HCT116 (cell line): ENCODE data around the gene IRAK2. TPM values are rescaled to one million over a fixed set of nuclear protein-coding genes. Genes with fewer than 3 reads are reported as not detected.

Experiments
- ATAC-seq: fragments of 200-7000 bp; cut with Tn5 transposase; 2 replicates; pipeline ENCODE4 v1.9.1; 2020; ENCODE audit warnings: mild to moderate bottlenecking, moderate library complexity
- BruUV-seq: library from RNA; stranded (reverse); fragments of 400-500 nt; replicated peaks from 2 replicates; lab custom pipeline; 2021; lab: Mats Ljungman, UMichigan
- CTCF ChIA-PET: fragments of 300-600 bp; sonication (Branson Sonifier 250); formaldehyde crosslinking; loops from one replicate; lab custom pipeline; 2021; ENCODE audit warnings: antibody characterized with exemption; lab: Charles Lee
- POLR2A ChIA-PET: fragments of 300-600, 350-600 bp; sonication (Branson Sonifier 250); formaldehyde crosslinking; loops from one replicate; lab custom pipeline; 2021; ENCODE audit warnings: antibody characterized with exemption; lab: Charles Lee
- RAD21 ChIA-PET, 2 experiments: fragments of 300-600 bp; sonication (Branson Sonifier 250); formaldehyde crosslinking; loops; one replicate each; lab custom pipeline; 2023; ENCODE audit warnings: low total read pairs in 2 of 2; ENCODE audit not compliant: uncharacterized antibody in 2 of 2, unreplicated experiment in 2 of 2, low non-redundant PET in 1 of 2; lab: Charles Lee
- DNase-seq: peaks from one replicate; pipeline ENCODE4 v3.0.0-alpha.2; 2010; ENCODE audit warnings: low read depth, low spot score
- H2AFZ ChIP-seq: fragments of 200-600 bp; shearing (Covaris generic), sonication (generic); 2 replicates; pipeline ENCODE4 v1.6.1; 2017; ENCODE audit warnings: low read depth, mixed run types, mixed read lengths, antibody characterized with exemption, low read length; ENCODE audit not compliant: poor library complexity, severe bottlenecking
- H3K27ac ChIP-seq: 2 replicates; pipeline ENCODE4 v1.5.1; 2012; ENCODE audit warnings: low read depth, low read length
- H3K27me3 ChIP-seq: fragments of 200-600 bp; sonication (generic); 2 replicates; pipeline ENCODE4 v1.6.1; 2016; ENCODE audit warnings: mixed run types, low read length, mixed read lengths; ENCODE audit not compliant: insufficient read depth
- H3K36me3 ChIP-seq, 2 experiments: fragments of 200-500 bp in 1 of 2; fragments of 200-600 bp in 1 of 2; sonication (Bioruptor generic) in 1 of 2; sonication (generic) in 1 of 2; 2 replicates each; pipeline versions ENCODE4 v1.5.1 to v1.6.1; 2014 to 2016; ENCODE audit warnings: low read length in 2 of 2, inconsistent platforms in 1 of 2, mixed read lengths in 1 of 2, mixed run types in 1 of 2; ENCODE audit not compliant: insufficient read depth in 2 of 2, control insufficient read depth in 1 of 2
- H3K4me1 ChIP-seq, 2 experiments: fragments of 200-600 bp in 1 of 2; sonication (generic) in 1 of 2; 2 replicates each; pipeline versions ENCODE4 v1.5.1 to v1.6.1; 2012 to 2017; ENCODE audit warnings: low read length in 2 of 2, inconsistent platforms in 1 of 2, mild to moderate bottlenecking in 1 of 2, mixed read lengths in 1 of 2, mixed run types in 1 of 2, moderate library complexity in 1 of 2; ENCODE audit not compliant: insufficient read depth in 2 of 2, control insufficient read depth in 1 of 2
- H3K4me2 ChIP-seq: fragments of 200-600 bp; sonication (generic); 2 replicates; pipeline ENCODE4 v1.6.1; 2017; ENCODE audit warnings: mixed run types, low read length, mixed read lengths
- H3K4me3 ChIP-seq, 2 experiments: fragments of 200-600 bp in 1 of 2; sonication (generic) in 1 of 2; replicated peaks in 1 of 2; 2 replicates each; pipeline ENCODE4 v1.5.1; 2011 to 2016; ENCODE audit warnings: low read length in 2 of 2, control low read depth in 1 of 2, low read depth in 1 of 2, mild to moderate bottlenecking in 1 of 2, mixed read lengths in 1 of 2, mixed run types in 1 of 2
- H3K79me2 ChIP-seq: fragments of 200-600 bp; sonication (generic); 2 replicates; pipeline ENCODE4 v1.6.1; 2017; ENCODE audit warnings: mild to moderate bottlenecking, mixed run types, low read length, moderate library complexity, mixed read lengths; ENCODE audit not compliant: insufficient read depth
- H3K9ac ChIP-seq: fragments of 200-600 bp; sonication (generic); 2 replicates; pipeline ENCODE4 v1.6.1; 2016; ENCODE audit warnings: low read length, mixed read lengths
- H3K9me2 ChIP-seq: fragments of 200-600 bp; sonication (generic), shearing (Covaris generic); 2 replicates; pipeline ENCODE4 v1.6.1; 2017; ENCODE audit warnings: mixed run types, mild to moderate bottlenecking, moderate library complexity; ENCODE audit not compliant: insufficient read depth
- H3K9me3 ChIP-seq, 2 experiments: fragments of 200-500 bp in 1 of 2; fragments of 200-600 bp in 1 of 2; sonication (Bioruptor generic) in 1 of 2; sonication (generic) in 1 of 2; 2 replicates each; pipeline ENCODE4 v1.6.1; 2014 to 2017; ENCODE audit warnings: low read length in 2 of 2, mixed read lengths in 2 of 2, inconsistent platforms in 1 of 2, low read depth in 1 of 2, mild to moderate bottlenecking in 1 of 2, mixed run types in 1 of 2, moderate library complexity in 1 of 2; ENCODE audit not compliant: control insufficient read depth in 1 of 2, insufficient read depth in 1 of 2
- H4K20me1 ChIP-seq: fragments of 200-600 bp; sonication (generic), shearing (Covaris generic); 2 replicates; pipeline ENCODE4 v1.6.1; 2017; ENCODE audit warnings: mixed run types, mild to moderate bottlenecking, moderate library complexity; ENCODE audit not compliant: insufficient read depth
- ATF3 ChIP-seq: IDR thresholded peaks from 2 replicates; pipeline ENCODE4 v1.6.1; 2012
- ELF1 ChIP-seq: IDR thresholded peaks from 2 replicates; pipeline ENCODE4 v1.6.1; 2012; ENCODE audit warnings: low read depth, borderline replicate concordance
- FOSL1 ChIP-seq: IDR thresholded peaks from 2 replicates; pipeline ENCODE4 v1.6.1; 2012; ENCODE audit warnings: low read depth
- MAX ChIP-seq: IDR thresholded peaks from 2 replicates; pipeline ENCODE4 v1.6.1; 2012
- POLR2AphosphoS5 ChIP-seq: IDR thresholded peaks from 2 replicates; pipeline ENCODE4 v1.6.1; 2011; ENCODE audit warnings: mild to moderate bottlenecking, low read depth, low read length, moderate library complexity
- REST ChIP-seq: IDR thresholded peaks from 2 replicates; pipeline ENCODE4 v1.6.1; 2012; ENCODE audit warnings: low read depth
- SIN3A ChIP-seq: IDR thresholded peaks from 2 replicates; pipeline ENCODE4 v1.6.1; 2012; ENCODE audit warnings: low read depth
- SRF ChIP-seq: IDR thresholded peaks from 2 replicates; pipeline ENCODE4 v1.6.1; 2012; ENCODE audit warnings: low read depth
- TCF7L2 ChIP-seq: IDR thresholded peaks from 2 replicates; pipeline ENCODE4 v1.7.0; 2011; ENCODE audit warnings: borderline replicate concordance, inconsistent platforms; ENCODE audit not compliant: insufficient read depth, insufficient read length; ENCODE audit errors: extremely low read depth
- intact Hi-C: fragments of 100-400 bp; cut with micrococcal nuclease; formaldehyde crosslinking; loops from 2 replicates; pipeline ENCODE4 v1.10.0; 2022
- total RNA-seq: library from RNA; stranded (reverse); gene quantifications from one replicate; pipeline ENCODE4 v1.2.1, GENCODE V29; 2021; ENCODE audit not compliant: unreplicated experiment
- TF ChIP-seq, protein P1 (sequence below), 3 experiments: fragments of 200-600 bp in 1 of 3; sonication (generic) in 1 of 3; IDR thresholded peaks in 2 of 3; conservative IDR thresholded peaks in 1 of 3; 2 replicates each; pipeline ENCODE4 v1.5.1; 2012 to 2017; ENCODE audit warnings: low read depth in 2 of 3, low read length in 2 of 3, antibody characterized with exemption in 1 of 3, borderline replicate concordance in 1 of 3, control low read depth in 1 of 3, mild to moderate bottlenecking in 1 of 3, mixed read lengths in 1 of 3, mixed run types in 1 of 3, moderate library complexity in 1 of 3; ENCODE audit not compliant: insufficient read depth in 1 of 3

The IRAK2 gene
- total RNA-seq, 1 experiment from 2014 or later, result 3.6 TPM

DNA sequence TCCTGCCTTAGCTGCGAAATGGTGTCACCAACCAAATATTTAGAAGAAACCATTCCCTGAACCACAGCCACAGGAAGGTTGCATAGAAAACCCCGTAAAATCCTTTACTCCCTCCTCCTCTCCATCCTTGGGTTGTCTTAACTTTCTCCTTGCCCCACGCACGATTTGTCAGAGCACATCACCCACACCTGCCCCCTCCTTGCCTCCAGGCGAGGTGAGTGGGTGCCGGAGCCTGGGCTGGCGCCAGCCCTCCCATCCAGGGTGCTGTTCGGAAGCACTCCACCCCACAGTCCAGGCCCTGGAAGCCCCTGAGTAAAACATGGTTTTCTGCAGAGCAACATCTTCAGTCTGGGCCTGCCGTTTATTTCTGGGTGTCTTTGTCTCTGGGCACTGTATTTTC is 124.4 kb downstream of the IRAK2 start:
- Histone ChIP-seq H3K9me3 (no peaks in the 10 kb centered on the region), H3K9ac (no peak overlapping the region), H3K4me3 (no peak overlapping the region), H3K79me2 (no peaks in the 10 kb centered on the region), H3K27me3 (no peaks in the 10 kb centered on the region)
- ATAC-seq (no peak), DNase-seq (no peak)
- TF ChIP-seq FOSL1, result no peak
- no peak for TF ChIP-seq TCF7L2
- no peak for TF ChIP-seq REST
- no peak for TF ChIP-seq POLR2AphosphoS5
- TF ChIP-seq, protein P1, sequence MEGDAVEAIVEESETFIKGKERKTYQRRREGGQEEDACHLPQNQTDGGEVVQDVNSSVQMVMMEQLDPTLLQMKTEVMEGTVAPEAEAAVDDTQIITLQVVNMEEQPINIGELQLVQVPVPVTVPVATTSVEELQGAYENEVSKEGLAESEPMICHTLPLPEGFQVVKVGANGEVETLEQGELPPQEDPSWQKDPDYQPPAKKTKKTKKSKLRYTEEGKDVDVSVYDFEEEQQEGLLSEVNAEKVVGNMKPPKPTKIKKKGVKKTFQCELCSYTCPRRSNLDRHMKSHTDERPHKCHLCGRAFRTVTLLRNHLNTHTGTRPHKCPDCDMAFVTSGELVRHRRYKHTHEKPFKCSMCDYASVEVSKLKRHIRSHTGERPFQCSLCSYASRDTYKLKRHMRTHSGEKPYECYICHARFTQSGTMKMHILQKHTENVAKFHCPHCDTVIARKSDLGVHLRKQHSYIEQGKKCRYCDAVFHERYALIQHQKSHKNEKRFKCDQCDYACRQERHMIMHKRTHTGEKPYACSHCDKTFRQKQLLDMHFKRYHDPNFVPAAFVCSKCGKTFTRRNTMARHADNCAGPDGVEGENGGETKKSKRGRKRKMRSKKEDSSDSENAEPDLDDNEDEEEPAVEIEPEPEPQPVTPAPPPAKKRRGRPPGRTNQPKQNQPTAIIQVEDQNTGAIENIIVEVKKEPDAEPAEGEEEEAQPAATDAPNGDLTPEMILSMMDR (IDR thresholded peaks at IDR 0.05 in 2 of 3, conservative IDR thresholded peaks at IDR 0.05 in 1 of 3; ENCODE audit: borderline replicate concordance in 1 of 3, insufficient read depth in 1 of 3, low read depth in 2 of 3, low read length in 2 of 3), result no peak
- TF ChIP-seq SRF, result no peak
- TF ChIP-seq ELF1, result no peak
- TF ChIP-seq MAX, result no peak
- no peak for TF ChIP-seq ATF3
- TF ChIP-seq SIN3A, result no peak
- TF ChIP-seq, all 23 proteins: peak for 0
- CTCF ChIA-PET, result no interaction called here
- no peak overlapping the region for H3K27ac ChIP-seq
- RAD21 ChIA-PET, result no interaction called here
- H2AFZ ChIP-seq, result no peak overlapping the region
- H3K9me2 ChIP-seq, result no peaks in the 10 kb centered on the region
- intact Hi-C loops, result no loop called here
- no peaks in the 10 kb centered on the region for H4K20me1 ChIP-seq
- no TSS peak for BruUV-seq
- H3K36me3 ChIP-seq, result peaks cover 8% of the 10 kb centered on the region in 2 experiments; a peak in 1 of 4 replicates
- H3K4me1 ChIP-seq, result peaks cover 0 to 9% of the 10 kb centered on the region in 2 experiments; a peak in 2 of 4 replicates
- POLR2A ChIA-PET, result no interaction called here
- H3K4me2 ChIP-seq, result no peak overlapping the region
